GM23248 (cell line): Measurements from ENCODE around the gene SGF29. TPM values are rescaled to one million over a fixed set of nuclear protein-coding genes. Genes with fewer than 3 reads are reported as not detected.
"Not testable (repeated sequence)": the region's sequence is repeated elsewhere in the genome, so short reads cannot be mapped to it uniquely, and the experiment has no call there.

Experiments used
- DNase-seq: peaks from one replicate; pipeline ENCODE4 v3.0.0-alpha.2; 2015
- H2AFZ ChIP-seq: fragments of 200-600 bp; sonication (generic); 2 replicates; pipeline ENCODE4 v1.6.1; 2016; ENCODE audit warnings: antibody characterized with exemption
- H3F3A ChIP-seq: fragments of 200-600 bp; sonication (generic); 2 replicates; pipeline ENCODE4 v1.6.1; 2016; ENCODE audit warnings: mild to moderate bottlenecking, antibody characterized with exemption, mixed run types; ENCODE audit not compliant: insufficient read depth
- H3K27ac ChIP-seq: fragments of 200-600 bp; sonication (generic); 2 replicates; pipeline ENCODE4 v1.5.1; 2016; ENCODE audit warnings: mild to moderate bottlenecking
- H3K27me3 ChIP-seq: fragments of 200-600 bp; sonication (generic); replicated peaks from 2 replicates; pipeline ENCODE4 v1.6.1; 2016; ENCODE audit warnings: mild to moderate bottlenecking; ENCODE audit not compliant: insufficient read depth
- H3K36me3 ChIP-seq: fragments of 200-600 bp; sonication (generic); 2 replicates; pipeline ENCODE4 v1.6.1; 2016; ENCODE audit warnings: low read depth, mild to moderate bottlenecking
- H3K4me1 ChIP-seq: fragments of 200-600 bp; sonication (generic); 2 replicates; pipeline ENCODE4 v1.6.1; 2016; ENCODE audit warnings: mild to moderate bottlenecking; ENCODE audit not compliant: insufficient read depth
- H3K4me2 ChIP-seq: fragments of 200-600 bp; sonication (generic); one replicate; pipeline ENCODE4 v1.6.1; 2016; ENCODE audit warnings: mild to moderate bottlenecking; ENCODE audit not compliant: unreplicated experiment
- H3K4me3 ChIP-seq: fragments of 200-600 bp; sonication (generic); 2 replicates; pipeline ENCODE4 v1.5.1; 2016; ENCODE audit warnings: mild to moderate bottlenecking
- H3K79me2 ChIP-seq: fragments of 200-600 bp; sonication (generic); 2 replicates; pipeline ENCODE4 v1.6.1; 2016; ENCODE audit warnings: mild to moderate bottlenecking; ENCODE audit not compliant: insufficient read depth
- H3K9ac ChIP-seq: fragments of 200-600 bp; sonication (generic); 2 replicates; pipeline ENCODE4 v1.6.1; 2016; ENCODE audit warnings: mild to moderate bottlenecking
- H3K9me2 ChIP-seq: fragments of 200-600 bp; sonication (generic); 2 replicates; pipeline ENCODE4 v1.6.1; 2016; ENCODE audit warnings: mixed run types, mild to moderate bottlenecking, moderate library complexity; ENCODE audit not compliant: insufficient read depth
- H3K9me3 ChIP-seq: fragments of 200-600 bp; sonication (generic); one replicate; pipeline ENCODE4 v1.6.1; 2017; ENCODE audit warnings: low read depth
- H4K20me1 ChIP-seq: fragments of 200-600 bp; sonication (generic); 2 replicates; pipeline ENCODE4 v1.6.0; 2016; ENCODE audit not compliant: insufficient read depth
- EZH2 ChIP-seq: fragments of 200-600 bp; sonication (generic); IDR thresholded peaks from 2 replicates; pipeline ENCODE4 v1.6.1; 2018; ENCODE audit warnings: antibody characterized with exemption, mild to moderate bottlenecking; ENCODE audit not compliant: insufficient read depth, poor library complexity, severe bottlenecking
- EZH2phosphoT487 ChIP-seq: fragments of 200-600 bp; sonication (generic); IDR thresholded peaks from 2 replicates; pipeline ENCODE4 v1.6.1; 2018; ENCODE audit warnings: antibody characterized with exemption, moderate library complexity, mild to moderate bottlenecking, low read depth; ENCODE audit not compliant: insufficient read depth
- WGBS, 2 experiments: methylation state at CpG; one replicate each; pipeline ENCODE4 v1.1.6; 2015 to 2017; ENCODE audit warnings: low lambda C conversion rate in 2 of 2, low coverage in 1 of 2; ENCODE audit errors: missing lambda C conversion rate in 2 of 2; 5-methylcytosine and 5-hydroxymethylcytosine counted together
- in situ Hi-C: fragments of 300-500 bp; cut with MboI; formaldehyde crosslinking; loops from 2 replicates; pipeline ENCODE4 v1.15.0; 2020
- polyA plus RNA-seq: library from polyadenylated mRNA; unstranded; fragments of >200 nt; fragmentation: Nextera tagmentation; extraction: Ambion mirVana; gene quantifications from 2 replicates; pipeline ENCODE4 v1.2.1, GENCODE V29; 2016
- total RNA-seq: library from RNA; depleted of rRNA; stranded (reverse); fragments of >200 nt; shearing (Covaris generic); gene quantifications from 2 replicates; pipeline ENCODE4 v1.2.3, GENCODE V29; 2014

SGF29 gene
- total and polyA plus RNA-seq, 2 experiments from 2014 or later: 6.3 to 9.9 TPM

- Histone ChIP-seq H4K20me1 (no peaks in the 10 kb centered on the region), H3K9me3 (no peaks in the 10 kb centered on the region), H2AFZ (no peak overlapping the region), H3K79me2 (peaks cover 6% of the 10 kb centered on the region), H3K36me3 (no peaks in the 10 kb centered on the region), H3K9ac (no peak overlapping the region), H3K9me2 (no peaks in the 10 kb centered on the region), H3K27me3 (no peaks in the 10 kb centered on the region; the same call in 1 of the 2 replicates), H3K4me1 (peaks cover 11% of the 10 kb centered on the region), H3K4me3 (no peak overlapping the region), H3F3A (no peaks in the 10 kb centered on the region), H3K27ac (no peak overlapping the region), H3K4me2 (no peak overlapping the region)
- TF ChIP-seq EZH2phosphoT487 (no peak), EZH2 (no peak)
- WGBS, 2 experiments: 68 to 72% methylated on average over 7 of the region's 7 CpGs
- no peak for DNase-seq
- in situ Hi-C loops: loop anchor here (25.0 kb wide), 1 partner anchor 394 kb away; the partner anchor contains the start of genes CD19 and RABEP2
Measured at GRCh38 chr16:28543072-28543471, 10.6 kb upstream of the SGF29 start.

- Histone ChIP-seq H3K9me2 (no peaks in the 10 kb centered on the region), H3K79me2 (no peaks in the 10 kb centered on the region), H3F3A (no peaks in the 10 kb centered on the region), H3K4me3 (no peak overlapping the region), H3K4me1 (no peaks in the 10 kb centered on the region), H3K27me3 (no peaks in the 10 kb centered on the region; the same call in 1 of the 2 replicates), H3K4me2 (no peak overlapping the region), H4K20me1 (no peaks in the 10 kb centered on the region), H3K36me3 (no peaks in the 10 kb centered on the region), H2AFZ (no peak overlapping the region), H3K27ac (no peak overlapping the region), H3K9me3 (no peaks in the 10 kb centered on the region), H3K9ac (no peak overlapping the region)
- DNase-seq: no peak
- WGBS, 2 experiments: 65 to 68% methylated on average over 3 of the region's 3 CpGs
- no peak for TF ChIP-seq EZH2
- no peak for TF ChIP-seq EZH2phosphoT487
- in situ Hi-C loops: loop anchor here (25.0 kb wide), 1 partner anchor 392 kb away; the partner anchor contains the start of genes CD19 and RABEP2
Measured at GRCh38 chr16:28544998-28545397, 8.7 kb upstream of the SGF29 start.

GRCh38 chr16:28545964-28546363 is 7.8 kb upstream of the SGF29 start:
- H3K36me3 ChIP-seq, DNase-seq, H3F3A ChIP-seq, H3K79me2 ChIP-seq, H3K4me1 ChIP-seq, H2AFZ ChIP-seq, H3K9me3 ChIP-seq, H3K9me2 ChIP-seq, H4K20me1 ChIP-seq, H3K27ac ChIP-seq, H3K9ac ChIP-seq, H3K4me2 ChIP-seq, H3K4me3 ChIP-seq, H3K27me3 ChIP-seq: not testable (repeated sequence)
- in situ Hi-C loops: loop anchor here (25.0 kb wide), 1 partner anchor 391 kb away; the partner anchor contains the start of genes CD19 and RABEP2
- 73 to 86% methylated on average over 6 to 7 of the region's 7 CpGs for WGBS, 2 experiments

GRCh38 chr16:28546626-28547025 is 7.1 kb upstream of the SGF29 start:
- DNase-seq: no peak
- no peaks in the 10 kb centered on the region for H3K9me3 ChIP-seq
- no peak overlapping the region for H3K4me2 ChIP-seq
- no peak overlapping the region for H3K4me3 ChIP-seq
- no peaks in the 10 kb centered on the region for H3K79me2 ChIP-seq
- no peak for TF ChIP-seq EZH2phosphoT487
- no peak for TF ChIP-seq EZH2
- no peak overlapping the region for H3K9ac ChIP-seq
- no peak overlapping the region for H3K27ac ChIP-seq
- H3F3A ChIP-seq: no peaks in the 10 kb centered on the region
- in situ Hi-C loops: loop anchor here (25.0 kb wide), 1 partner anchor 391 kb away; the partner anchor contains the start of genes CD19 and RABEP2
- no peaks in the 10 kb centered on the region for H3K36me3 ChIP-seq
- no peaks in the 10 kb centered on the region for H3K4me1 ChIP-seq
- no peaks in the 10 kb centered on the region; the same call in 1 of the 2 replicates for H3K27me3 ChIP-seq
- WGBS, 2 experiments: 69 to 70% methylated on average over 7 of the region's 7 CpGs
- no peaks in the 10 kb centered on the region for H3K9me2 ChIP-seq
- no peak overlapping the region for H2AFZ ChIP-seq
- no peaks in the 10 kb centered on the region for H4K20me1 ChIP-seq

GRCh38 chr16:28548306-28548802 is 5.4 kb upstream of the SGF29 start:
- H3K79me2 ChIP-seq: no peaks in the 10 kb centered on the region
- H3K9ac ChIP-seq: no peak overlapping the region
- no peak overlapping the region for H3K27ac ChIP-seq
- H3K4me3 ChIP-seq: no peak overlapping the region
- H3K4me2 ChIP-seq: no peak overlapping the region
- H2AFZ ChIP-seq: no peak overlapping the region
- H3K36me3 ChIP-seq: no peaks in the 10 kb centered on the region
- no peaks in the 10 kb centered on the region for H3K9me3 ChIP-seq
- no peak for DNase-seq
- in situ Hi-C loops: loop anchor here (25.0 kb wide), 1 partner anchor 389 kb away; the partner anchor contains the start of genes CD19 and RABEP2
- 58 to 67% methylated on average over 7 to 14 of the region's 14 CpGs for WGBS, 2 experiments
- no peaks in the 10 kb centered on the region for H4K20me1 ChIP-seq
- TF ChIP-seq EZH2phosphoT487: no peak
- no peak for TF ChIP-seq EZH2
- H3K27me3 ChIP-seq: no peaks in the 10 kb centered on the region; the same call in 1 of the 2 replicates
- no peaks in the 10 kb centered on the region for H3F3A ChIP-seq
- no peaks in the 10 kb centered on the region for H3K9me2 ChIP-seq
- no peaks in the 10 kb centered on the region for H3K4me1 ChIP-seq
